Psoas muscle (tissue), 8 donors: ENCODE data around the gene VCL. TPM values are rescaled to one million over a fixed set of nuclear protein-coding genes. Genes with fewer than 3 reads are reported as not detected.

Experiments used
- ATAC-seq, 4 donors: fragments of 200-7000 bp; cut with Tn5 transposase; one replicate each; pipeline ENCODE4 v1.9.1; 2020; ENCODE audit warnings: moderate library complexity in 3 of 4, mild to moderate bottlenecking in 2 of 4
- DNase-seq, 2 donors: peaks; one replicate each; pipeline ENCODE4 v3.0.0-alpha.2; 2020
- H3K27ac ChIP-seq: fragments of 200-600 bp; one replicate; pipeline ENCODE4 v1.8.0; 2022
- H3K27me3 ChIP-seq, 3 donors: fragments of 200-600 bp in 1 of 3; one replicate each; pipeline versions ENCODE4 v1.6.1 to v1.8.0; 2013 to 2022; ENCODE audit warnings: low read length in 2 of 3, mild to moderate bottlenecking in 2 of 3, moderate library complexity in 1 of 3; ENCODE audit not compliant: insufficient read depth in 3 of 3
- H3K36me3 ChIP-seq, 2 donors: fragments of 200-600 bp in 1 of 2; one replicate each; pipeline versions ENCODE4 v1.6.1 to v1.8.0; 2013 to 2022; ENCODE audit warnings: low read depth in 1 of 2, mild to moderate bottlenecking in 1 of 2, moderate library complexity in 1 of 2; ENCODE audit not compliant: insufficient read depth in 1 of 2
- H3K4me1 ChIP-seq: fragments of 200-600 bp; one replicate; pipeline ENCODE4 v1.8.0; 2022
- H3K4me3 ChIP-seq: fragments of 200-600 bp; one replicate; pipeline ENCODE4 v1.8.0; 2022; ENCODE audit warnings: mild to moderate bottlenecking
- H3K9me3 ChIP-seq: fragments of 200-600 bp; one replicate; pipeline ENCODE4 v1.8.0; 2022
- WGBS, 3 donors: extraction: QIAGEN DNeasy Blood & Tissue Kit; methylation state at CpG; one replicate each; pipeline versions ENCODE4 v1.1.6 to v1.1.7; 2013; 5-methylcytosine and 5-hydroxymethylcytosine counted together
- intact Hi-C, 2 donors: fragments of 100-400 bp; cut with DNase I; formaldehyde crosslinking; loops; one replicate each; pipeline versions ENCODE4 v1.11.0 to v1.14.2; 2022
- polyA plus RNA-seq, 3 donors: library from polyadenylated mRNA; stranded (reverse); fragments of 200-250 nt; gene quantifications; one replicate each; pipeline ENCODE4 v1.2.3, GENCODE V29; 2013
- total RNA-seq, 4 donors: library from RNA; stranded (reverse); fragmentation: NEBNext Ultra II Directional in 2 of 4; extraction: Animal tissue kit (Norgen Biotek cat#: 25700) in 2 of 4; gene quantifications; one replicate each; pipeline versions ENCODE4 v1.2.1 to v1.2.4, GENCODE V29; 2021 to 2023
- TF ChIP-seq, protein P1 (sequence below): fragments of 200-600 bp; IDR thresholded peaks from one replicate; pipeline ENCODE4 v1.8.0; 2022; ENCODE audit warnings: antibody characterized with exemption
- donor health status: healthy with polysubstance abuse.
- donor health status: DM: no; HTN: no; CAD: no; lungs with moderate emphysema.
- donor health status: Bipolar disorder and iron deficiency.
- donor health status: healthy.
- donor health status: DM: yes; HTN: yes; CAD: no.
- donor health status: DM: no; HTN: no; CAD: no.
- donor health status: DM: no; HTN: no; CAD: no.
- donor health status: DM: yes; HTN: yes; CAD: no.

Gene VCL
- total and polyA plus RNA-seq, 7 donors = 54.5 to 426 (median 93.2) TPM

DNA sequence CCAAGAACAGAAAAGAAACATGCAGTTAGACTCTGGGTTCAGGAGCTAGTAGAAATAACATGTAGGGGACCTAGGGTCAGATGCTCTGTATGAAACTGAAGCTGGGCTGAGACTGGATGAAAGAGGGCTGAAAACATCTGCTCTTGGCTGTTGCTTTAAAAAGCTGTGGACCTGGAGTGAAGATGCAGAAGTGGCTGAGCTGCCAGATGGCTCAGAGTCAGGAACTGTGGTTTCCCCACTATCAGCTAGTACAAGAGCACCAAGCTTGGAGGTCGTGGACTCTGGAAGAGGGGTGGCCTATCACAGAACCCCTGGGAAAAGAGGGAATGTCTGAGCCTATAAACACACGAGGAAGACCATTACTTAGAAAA, 159.0 kb downstream of the VCL start:
- 12 to 23% (median 15%) methylated on average over 2 of the region's 2 CpGs for WGBS, 3 donors
- H3K27me3 ChIP-seq = no peaks in the 10 kb centered on the region
- DNase-seq (peak; percentile 34 to 61), ATAC-seq (peak; percentile 39 to 70 (median 62))
- H3K36me3 ChIP-seq = no peaks in the 10 kb centered on the region
- TF ChIP-seq, protein P1, sequence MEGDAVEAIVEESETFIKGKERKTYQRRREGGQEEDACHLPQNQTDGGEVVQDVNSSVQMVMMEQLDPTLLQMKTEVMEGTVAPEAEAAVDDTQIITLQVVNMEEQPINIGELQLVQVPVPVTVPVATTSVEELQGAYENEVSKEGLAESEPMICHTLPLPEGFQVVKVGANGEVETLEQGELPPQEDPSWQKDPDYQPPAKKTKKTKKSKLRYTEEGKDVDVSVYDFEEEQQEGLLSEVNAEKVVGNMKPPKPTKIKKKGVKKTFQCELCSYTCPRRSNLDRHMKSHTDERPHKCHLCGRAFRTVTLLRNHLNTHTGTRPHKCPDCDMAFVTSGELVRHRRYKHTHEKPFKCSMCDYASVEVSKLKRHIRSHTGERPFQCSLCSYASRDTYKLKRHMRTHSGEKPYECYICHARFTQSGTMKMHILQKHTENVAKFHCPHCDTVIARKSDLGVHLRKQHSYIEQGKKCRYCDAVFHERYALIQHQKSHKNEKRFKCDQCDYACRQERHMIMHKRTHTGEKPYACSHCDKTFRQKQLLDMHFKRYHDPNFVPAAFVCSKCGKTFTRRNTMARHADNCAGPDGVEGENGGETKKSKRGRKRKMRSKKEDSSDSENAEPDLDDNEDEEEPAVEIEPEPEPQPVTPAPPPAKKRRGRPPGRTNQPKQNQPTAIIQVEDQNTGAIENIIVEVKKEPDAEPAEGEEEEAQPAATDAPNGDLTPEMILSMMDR = no peak
- H3K4me1 ChIP-seq = peaks cover 38% of the 10 kb centered on the region
- H3K4me3 ChIP-seq = no peak overlapping the region
- no peaks in the 10 kb centered on the region for H3K9me3 ChIP-seq
- H3K27ac ChIP-seq = no peak overlapping the region
- intact Hi-C loops = no loop called here

DNA sequence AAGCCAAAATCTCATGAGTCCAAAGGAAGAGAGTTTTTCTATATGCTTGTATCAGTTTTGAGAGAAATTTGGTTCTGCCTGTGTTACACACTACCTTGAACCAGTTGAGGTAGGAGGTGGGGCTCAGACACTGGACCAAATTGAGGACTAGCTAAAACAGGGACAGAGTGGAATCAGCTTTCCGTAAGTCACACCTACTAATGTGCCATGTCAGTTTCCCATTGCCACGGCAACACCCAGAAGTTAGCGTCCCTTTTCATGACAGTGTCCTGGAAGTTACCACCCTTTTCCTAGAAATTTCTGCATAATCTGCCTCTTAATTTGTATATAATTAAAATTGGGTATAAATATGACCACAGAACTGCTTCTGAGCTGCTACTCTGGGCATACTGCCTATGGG, 162.1 kb downstream of the VCL start:
- Histone ChIP-seq H3K27ac (no peak overlapping the region), H3K4me3 (no peak overlapping the region), H3K9me3 (no peaks in the 10 kb centered on the region), H3K4me1 (peaks cover 20% of the 10 kb centered on the region), H3K27me3 (no peaks in the 10 kb centered on the region), H3K36me3 (no peaks in the 10 kb centered on the region)
- intact Hi-C loops = no loop called here
- DNase-seq = no peak
- 78 to 91% (median 85%) methylated on average over 3 of the region's 3 CpGs for WGBS, 3 donors
- TF ChIP-seq, protein P1 = no peak
- no peak for ATAC-seq

DNA sequence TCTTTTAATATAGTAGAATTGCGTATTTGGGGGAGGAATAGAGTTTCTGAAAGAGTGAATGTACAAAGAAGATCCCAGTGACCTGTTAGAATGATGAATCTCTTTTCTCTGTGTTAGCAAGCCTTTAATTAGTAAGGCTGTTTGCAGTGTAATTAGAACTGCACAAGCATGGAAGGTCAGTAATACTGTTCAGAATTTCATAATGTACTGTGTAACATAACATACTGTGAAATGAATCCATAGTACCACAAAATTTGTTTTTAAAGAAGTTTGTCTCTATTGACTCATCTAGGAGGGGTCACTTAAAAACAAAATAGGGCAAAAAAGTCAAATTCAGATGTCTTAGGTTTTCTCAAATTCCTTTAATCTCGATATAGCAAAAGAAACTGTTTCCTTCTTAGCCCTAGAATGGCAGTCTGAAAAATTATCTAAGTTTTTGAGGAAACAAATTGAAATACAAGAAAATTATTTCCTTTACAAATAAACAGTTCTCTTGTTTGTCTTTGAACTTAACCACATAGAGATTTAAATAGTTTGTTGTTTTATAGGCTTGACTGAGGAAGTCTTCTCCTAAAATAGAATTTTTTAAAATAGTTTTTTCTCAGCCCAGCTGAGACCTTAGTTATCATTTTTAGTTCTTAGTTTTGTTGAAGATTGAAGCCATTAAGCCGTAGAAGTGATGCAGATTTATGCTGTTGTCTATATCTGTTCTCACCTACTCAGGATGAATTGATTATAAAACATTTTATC, 165.6 kb downstream of the VCL start:
- ATAC-seq = no peak
- intact Hi-C loops = no loop called here
- TF ChIP-seq, protein P1 = no peak
- Histone ChIP-seq H3K36me3 (no peaks in the 10 kb centered on the region), H3K27ac (no peak overlapping the region), H3K9me3 (no peaks in the 10 kb centered on the region), H3K4me1 (peaks cover 19% of the 10 kb centered on the region), H3K27me3 (no peaks in the 10 kb centered on the region), H3K4me3 (no peak overlapping the region)
- WGBS, 3 donors = 70 to 86% (median 83%) methylated on average over 3 of the region's 3 CpGs
- DNase-seq = no peak

DNA sequence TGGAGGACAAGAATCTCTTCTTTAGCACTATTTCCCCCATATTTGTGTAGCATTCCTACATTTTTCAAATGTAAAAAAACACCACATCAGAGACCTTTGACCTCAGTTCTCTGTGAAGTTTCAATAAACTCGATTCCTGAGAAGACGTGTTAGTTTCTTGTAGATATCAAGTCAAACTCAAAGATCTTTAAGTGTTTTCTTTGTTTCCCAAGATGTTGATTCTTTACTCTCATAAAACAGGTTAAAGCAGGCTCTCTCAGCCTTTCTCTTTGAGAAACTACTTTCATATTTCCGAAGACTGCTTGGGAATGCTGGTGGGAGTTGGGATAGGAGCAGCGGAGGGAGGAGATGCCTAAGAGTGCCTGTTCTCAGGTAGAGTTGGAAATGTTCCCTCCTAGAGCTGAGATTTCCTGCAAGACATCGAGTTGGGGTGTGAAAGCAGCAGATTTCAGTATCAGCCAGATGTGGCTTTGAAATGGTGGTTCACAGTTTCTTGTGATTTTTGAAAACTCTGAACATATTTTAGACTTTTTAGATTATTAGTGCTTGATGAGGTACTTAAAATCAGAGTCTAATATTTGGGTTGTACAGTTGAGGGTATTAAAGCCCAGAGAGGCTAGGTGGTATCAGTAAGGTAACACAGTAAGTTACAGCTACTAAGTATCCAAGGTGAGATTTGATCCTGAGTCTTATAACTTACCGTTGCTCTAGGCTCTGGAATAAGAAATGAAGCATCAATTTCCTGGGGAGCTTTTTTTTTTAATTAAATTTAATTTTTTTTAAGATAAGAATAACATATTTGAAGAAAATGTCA, 167.0 kb downstream of the VCL start:
- Histone ChIP-seq H3K4me1 (peaks cover 18% of the 10 kb centered on the region), H3K27ac (no peak overlapping the region), H3K36me3 (no peaks in the 10 kb centered on the region), H3K4me3 (no peak overlapping the region), H3K9me3 (no peaks in the 10 kb centered on the region), H3K27me3 (no peaks in the 10 kb centered on the region)
- TF ChIP-seq, protein P1 = no peak
- WGBS, 3 donors = 71 to 77% (median 75%) methylated on average over 6 of the region's 6 CpGs
- DNase-seq (no peak), ATAC-seq (no peak)
- intact Hi-C loops = no loop called here
